ENCODE results near the gene PIK3R1.

DNA sequence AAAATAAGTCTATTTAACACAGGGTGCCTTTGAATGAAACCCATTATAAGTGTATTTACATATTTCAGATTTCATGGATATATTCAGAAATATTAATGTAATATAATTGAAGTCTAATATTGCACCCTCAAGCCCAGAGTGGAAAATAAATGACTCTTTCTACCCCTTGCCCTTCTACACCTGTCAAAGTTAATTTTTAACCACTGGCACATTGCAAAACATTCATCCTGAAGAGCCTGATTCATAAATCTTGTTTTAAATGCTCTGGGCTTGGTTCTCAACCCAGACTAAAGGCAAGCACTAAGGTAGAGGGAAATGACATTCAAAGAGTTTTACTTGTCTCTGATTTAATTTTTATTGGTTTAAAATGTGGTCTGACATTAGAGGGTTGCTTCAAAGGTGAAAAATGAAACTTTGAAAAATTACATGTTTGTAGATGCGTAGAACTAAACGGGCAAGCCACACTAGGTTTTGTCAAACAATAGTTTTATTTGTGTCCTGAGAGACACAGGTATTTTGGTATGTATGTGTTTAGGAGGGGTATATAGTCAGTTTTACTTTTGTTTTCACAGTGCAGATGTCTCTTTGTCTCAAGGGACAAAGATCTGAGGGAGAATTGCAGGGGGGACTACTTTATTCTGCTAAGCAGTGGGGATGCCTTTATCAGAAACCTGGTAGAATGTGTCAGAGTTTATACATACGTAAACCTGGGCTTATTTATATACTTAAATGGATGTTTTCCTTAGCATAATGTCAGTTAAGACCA, 69.7 kb downstream of the PIK3R1 start:
- TF ChIP-seq, protein P1, sequence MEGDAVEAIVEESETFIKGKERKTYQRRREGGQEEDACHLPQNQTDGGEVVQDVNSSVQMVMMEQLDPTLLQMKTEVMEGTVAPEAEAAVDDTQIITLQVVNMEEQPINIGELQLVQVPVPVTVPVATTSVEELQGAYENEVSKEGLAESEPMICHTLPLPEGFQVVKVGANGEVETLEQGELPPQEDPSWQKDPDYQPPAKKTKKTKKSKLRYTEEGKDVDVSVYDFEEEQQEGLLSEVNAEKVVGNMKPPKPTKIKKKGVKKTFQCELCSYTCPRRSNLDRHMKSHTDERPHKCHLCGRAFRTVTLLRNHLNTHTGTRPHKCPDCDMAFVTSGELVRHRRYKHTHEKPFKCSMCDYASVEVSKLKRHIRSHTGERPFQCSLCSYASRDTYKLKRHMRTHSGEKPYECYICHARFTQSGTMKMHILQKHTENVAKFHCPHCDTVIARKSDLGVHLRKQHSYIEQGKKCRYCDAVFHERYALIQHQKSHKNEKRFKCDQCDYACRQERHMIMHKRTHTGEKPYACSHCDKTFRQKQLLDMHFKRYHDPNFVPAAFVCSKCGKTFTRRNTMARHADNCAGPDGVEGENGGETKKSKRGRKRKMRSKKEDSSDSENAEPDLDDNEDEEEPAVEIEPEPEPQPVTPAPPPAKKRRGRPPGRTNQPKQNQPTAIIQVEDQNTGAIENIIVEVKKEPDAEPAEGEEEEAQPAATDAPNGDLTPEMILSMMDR (conservative IDR thresholded peaks at IDR 0.05), result no peak
- no peak for TF ChIP-seq ZFX (IDR thresholded peaks at IDR 0.05)
